GM12872 (cell line): ENCODE results near the gene CCDC93.

Source experiments
- CTCF ChIP-seq: IDR thresholded peaks from 3 replicates; pipeline ENCODE4 v1.5.1; 2011; ENCODE audit warnings: low read depth, mild to moderate bottlenecking, low read length, moderate library complexity; ENCODE audit not compliant: insufficient read depth

The CCDC93 gene

GRCh38 chr2:117940436-117940835 is 73.4 kb downstream of the CCDC93 start:
- no peak for TF ChIP-seq CTCF

- no peak for TF ChIP-seq CTCF
These were observed 75.3 kb downstream of the CCDC93 start for GRCh38 chr2:117938611-117939010.

GRCh38 chr2:117936871-117937428 is 76.9 kb downstream of the CCDC93 start:
- TF ChIP-seq CTCF = no peak

DNA sequence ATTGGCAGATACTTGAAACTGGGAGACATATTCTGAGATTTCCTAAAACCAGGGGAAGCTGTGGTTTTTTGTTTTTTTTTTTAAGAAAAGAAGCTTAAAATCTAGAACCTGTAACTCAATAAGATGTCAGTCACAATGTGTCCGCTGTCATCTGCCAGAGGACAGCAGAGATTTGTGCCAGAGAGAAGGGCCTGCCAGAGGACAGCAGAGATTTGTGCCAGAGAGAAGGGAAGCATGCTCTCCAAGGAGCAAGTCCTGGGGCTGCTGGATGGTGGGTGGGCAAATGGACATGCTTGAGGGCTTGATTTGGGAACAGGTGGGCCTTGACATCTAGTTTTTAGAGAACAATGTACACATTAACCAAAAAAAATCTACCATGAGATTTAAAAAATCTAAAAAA is 77.9 kb downstream of the CCDC93 start:
- no peak for TF ChIP-seq CTCF

DNA sequence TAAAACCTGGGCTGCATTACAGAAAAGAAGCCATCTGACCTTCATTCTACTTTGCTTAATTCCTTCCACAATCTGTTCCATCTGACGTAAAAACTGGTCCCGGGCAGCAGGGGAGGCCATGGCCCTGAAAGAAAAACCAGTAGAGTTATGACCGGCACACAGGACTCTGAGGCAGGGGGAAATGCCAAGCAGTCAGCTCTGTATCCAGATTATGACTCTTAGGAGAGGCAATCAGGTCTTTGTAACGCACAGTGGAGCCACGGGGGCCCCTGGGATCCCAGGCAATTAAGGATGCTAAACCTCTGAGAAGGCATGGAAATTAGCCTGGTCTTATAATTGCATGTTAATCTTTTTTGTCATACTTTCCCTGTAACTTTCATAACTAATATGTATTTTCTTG is 78.4 kb downstream of the CCDC93 start:
- TF ChIP-seq CTCF = no peak

DNA sequence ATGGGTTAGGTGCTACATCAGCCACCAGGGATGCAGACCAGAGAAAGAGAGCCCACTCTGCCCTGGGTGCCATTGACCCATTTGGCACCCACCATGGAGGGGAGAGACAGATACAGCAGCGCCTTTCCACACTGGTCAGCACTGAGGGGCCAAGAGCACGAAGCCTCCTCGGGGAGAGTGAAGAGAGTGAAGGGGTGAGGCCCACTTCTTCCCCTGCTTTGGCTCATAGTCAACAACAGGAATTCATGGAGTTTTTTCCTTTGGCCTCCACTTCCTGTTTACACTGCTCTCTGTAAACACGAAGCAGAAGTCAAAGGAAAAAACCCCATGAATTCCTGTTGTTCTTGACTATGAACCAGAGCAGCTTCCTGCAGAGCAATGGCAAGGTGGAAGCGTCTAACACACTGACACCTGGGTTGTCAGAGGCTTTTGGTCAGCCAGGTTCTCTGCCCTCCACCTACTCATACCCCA is 80.0 kb downstream of the CCDC93 start:
- no peak for TF ChIP-seq CTCF

GRCh38 chr2:117931978-117932377 is 81.9 kb downstream of the CCDC93 start:
- no peak for TF ChIP-seq CTCF
